GM12878 (cell line): Measurements from ENCODE around the gene EIF3M. TPM values are rescaled to one million over a fixed set of nuclear protein-coding genes. Genes with fewer than 3 reads are reported as not detected.

ENCODE experiments used
- ATAC-seq: fragments of 200-7000 bp; cut with Tn5 transposase; 3 replicates; pipeline ENCODE4 v1.9.1; 2020; ENCODE audit warnings: mild to moderate bottlenecking, moderate library complexity
- BruUV-seq: library from RNA; stranded (reverse); fragments of 400-500 nt; replicated peaks from 2 replicates; lab custom pipeline; 2021; lab: Mats Ljungman, UMichigan
- CTCF ChIA-PET: fragments of 300-600 bp; sonication (Branson Sonifier 250); formaldehyde crosslinking; extraction: SDS; loops from one replicate; lab custom pipeline; 2021; ENCODE audit warnings: inconsistent platforms; lab: Yijun Ruan, JAX
- POLR2A ChIA-PET: fragments of 350-600 bp; formaldehyde crosslinking; extraction: SDS; loops from one replicate; lab custom pipeline; 2021; ENCODE audit warnings: inconsistent platforms; lab: Charles Lee
- RAD21 ChIA-PET: fragments of 300-600 bp; sonication (Branson Sonifier 250); formaldehyde crosslinking; loops from one replicate; lab custom pipeline; 2023; ENCODE audit warnings: antibody characterized with exemption; ENCODE audit not compliant: unreplicated experiment; lab: Charles Lee
- SMC1A ChIA-PET: fragments of 300-600 bp; sonication (Branson Sonifier 250); formaldehyde crosslinking; loops from one replicate; lab custom pipeline; 2023; ENCODE audit not compliant: unreplicated experiment, uncharacterized antibody; lab: Charles Lee
- DNase-seq: peaks from one replicate; pipeline ENCODE4 v3.0.0-alpha.2; 2011; ENCODE audit warnings: low read depth, low spot score
- FAIRE-seq: peaks from 3 replicates; lab custom pipeline; 2011; peaks lifted over from hg19 to GRCh38; lab: Jason Lieb, UNC
- H2AFZ ChIP-seq: 2 replicates; pipeline ENCODE4 v1.6.0; 2011; ENCODE audit warnings: low read depth, low read length, control low read depth; ENCODE audit not compliant: control insufficient read depth
- H3K27ac ChIP-seq: 2 replicates; pipeline ENCODE4 v1.5.1; 2011; ENCODE audit warnings: control low read depth; ENCODE audit not compliant: control insufficient read depth, insufficient read depth
- H3K27me3 ChIP-seq, 2 experiments: replicated peaks in 1 of 2; 2 replicates each; pipeline versions ENCODE4 v1.6.0 to v1.6.1; 2011; ENCODE audit warnings: low read length in 1 of 2; ENCODE audit not compliant: control insufficient read depth in 2 of 2, insufficient read depth in 2 of 2
- H3K36me3 ChIP-seq, 2 experiments: 2 replicates each; pipeline ENCODE4 v1.5.1; 2011; ENCODE audit warnings: low read length in 1 of 2; ENCODE audit not compliant: control insufficient read depth in 2 of 2, insufficient read depth in 2 of 2
- H3K4me1 ChIP-seq: 2 replicates; pipeline ENCODE4 v1.6.1; 2011; ENCODE audit warnings: mild to moderate bottlenecking, low read length, moderate library complexity, mixed read lengths; ENCODE audit not compliant: control insufficient read depth, insufficient read depth
- H3K4me2 ChIP-seq: 2 replicates; pipeline ENCODE4 v1.6.0; 2011; ENCODE audit warnings: control low read depth; ENCODE audit not compliant: control insufficient read depth, insufficient read depth
- H3K4me3 ChIP-seq: fragments of 200-600 bp; sonication (generic); 2 replicates; pipeline ENCODE4 v1.5.1; 2016
- H3K79me2 ChIP-seq: 2 replicates; pipeline ENCODE4 v1.6.0; 2011; ENCODE audit warnings: low read length; ENCODE audit not compliant: control insufficient read depth, insufficient read depth
- H3K9ac ChIP-seq: 2 replicates; pipeline ENCODE4 v1.8.0; 2011; ENCODE audit warnings: low read length, control low read depth, mixed read lengths; ENCODE audit not compliant: control insufficient read depth, insufficient read depth
- H3K9me3 ChIP-seq: replicated peaks from 3 replicates; pipeline ENCODE4 v1.5.1; 2011; ENCODE audit warnings: mild to moderate bottlenecking, low read length; ENCODE audit not compliant: control insufficient read depth, insufficient read depth
- H4K20me1 ChIP-seq: 2 replicates; pipeline ENCODE4 v1.6.0; 2011; ENCODE audit not compliant: control insufficient read depth, insufficient read depth
- BHLHE40 ChIP-seq, 2 experiments: fragments of 450-650 bp in 1 of 2; IDR thresholded peaks; 2 replicates each; pipeline ENCODE4 v1.6.1; 2011 to 2017; ENCODE audit warnings: low read depth in 2 of 2, borderline replicate concordance in 1 of 2, improper control_type of control experiment in 1 of 2, low read length in 1 of 2, mild to moderate bottlenecking in 1 of 2
- BMI1 ChIP-seq: fragments of 450-650 bp; IDR thresholded peaks from 2 replicates; pipeline ENCODE4 v1.6.1; 2016; ENCODE audit warnings: mild to moderate bottlenecking, moderate library complexity, borderline replicate concordance
- FOXM1 ChIP-seq: IDR thresholded peaks from 2 replicates; pipeline ENCODE4 v1.6.1; 2012; ENCODE audit warnings: low read depth, mild to moderate bottlenecking, inconsistent platforms, low read length, moderate library complexity
- GATAD2B ChIP-seq: fragments of 450-650 bp; conservative IDR thresholded peaks from 2 replicates; pipeline ENCODE4 v1.6.1; 2017; ENCODE audit warnings: low read depth, mild to moderate bottlenecking, moderate library complexity
- HDGF ChIP-seq: fragments of 450-650 bp; IDR thresholded peaks from 2 replicates; pipeline ENCODE4 v1.6.1; 2016; ENCODE audit warnings: antibody characterized with exemption
- KLF5 ChIP-seq: fragments of 450-650 bp; IDR thresholded peaks from 2 replicates; pipeline ENCODE4 v1.6.1; 2014; ENCODE audit warnings: mild to moderate bottlenecking; ENCODE audit not compliant: partially characterized antibody
- NBN ChIP-seq: fragments of 450-650 bp; IDR thresholded peaks from 2 replicates; pipeline ENCODE4 v1.6.1; 2016
- NFXL1 ChIP-seq: fragments of 450-650 bp; IDR thresholded peaks from 2 replicates; pipeline ENCODE4 v1.6.1; 2017; ENCODE audit warnings: antibody characterized with exemption, mild to moderate bottlenecking, borderline replicate concordance
- PAX8 ChIP-seq: fragments of 450-650 bp; IDR thresholded peaks from 2 replicates; pipeline ENCODE4 v1.6.1; 2017; ENCODE audit warnings: mild to moderate bottlenecking, moderate library complexity
- SP1 ChIP-seq: IDR thresholded peaks from one replicate; pipeline ENCODE4 v1.6.1; 2011; ENCODE audit warnings: low read depth, low read length
- ZBED1 ChIP-seq: IDR thresholded peaks from 2 replicates; pipeline ENCODE4 v1.6.1; 2016; ENCODE audit warnings: borderline replicate concordance
- ZNF207 ChIP-seq: fragments of 450-650 bp; IDR thresholded peaks from 2 replicates; pipeline ENCODE4 v1.6.1; 2014; ENCODE audit warnings: antibody characterized with exemption, mild to moderate bottlenecking, borderline replicate concordance
- WGBS: methylation state at CpG from one replicate; pipeline ENCODE4 v1.1.6; 2016; ENCODE audit warnings: low lambda C conversion rate; ENCODE audit not compliant: insufficient replicate concordance, insufficient coverage; ENCODE audit errors: missing lambda C conversion rate; 5-methylcytosine and 5-hydroxymethylcytosine counted together
- in situ Hi-C: fragments of 300-500 bp; cut with MboI; formaldehyde crosslinking; loops from 9 replicates; pipeline ENCODE4 v1.14.3; 2018; ENCODE audit warnings: mixed read lengths
- intact Hi-C: fragments of 100-400 bp; cut with micrococcal nuclease; formaldehyde crosslinking; loops from one replicate; pipeline ENCODE4 v1.14.2; 2022; ENCODE audit not compliant: unreplicated experiment
- polyA plus RNA-seq, 11 experiments: library from polyadenylated mRNA; depleted of rRNA in 4 of 11; unstranded in 6 of 11; stranded (reverse) in 5 of 11; fragments of >200 nt; fragmentation: Nextera tagmentation in 4 of 11; fragmentation: Illumina TruSeq in 1 of 11; extraction: Ambion mirVana in 4 of 11; extraction: Trizol in 1 of 11; gene quantifications; 1 replicate in 1 of 11; 2 replicates in 10 of 11; pipeline versions ENCODE4 v1.2.1 to v1.2.3, GENCODE V29; 2011 to 2016; ENCODE audit warnings: inconsistent platforms in 2 of 11, missing spikeins in 2 of 11, low read depth in 1 of 11
- total RNA-seq, 4 experiments: library from RNA; depleted of rRNA in 3 of 4; stranded (reverse); fragments of >200 nt in 3 of 4; fragmentation: Illumina TruSeq in 1 of 4; extraction: Trizol in 1 of 4; gene quantifications; 2 replicates each; pipeline versions ENCODE4 v1.2.1 to v1.2.3, GENCODE V29; 2013 to 2021
- TF ChIP-seq, protein P1 (sequence below): IDR thresholded peaks from 2 replicates; pipeline ENCODE4 v1.6.1; 2011; ENCODE audit warnings: borderline replicate concordance, low read depth, mild to moderate bottlenecking, moderate library complexity, low read length; ENCODE audit not compliant: insufficient read depth, poor library complexity, severe bottlenecking

The EIF3M gene
- total and polyA plus RNA-seq, 10 of the 15 experiments (the other 5 are each of a cell fraction or from before 2014, with no cell fraction given): 392 to 1,205 (median 593) TPM

DNA sequence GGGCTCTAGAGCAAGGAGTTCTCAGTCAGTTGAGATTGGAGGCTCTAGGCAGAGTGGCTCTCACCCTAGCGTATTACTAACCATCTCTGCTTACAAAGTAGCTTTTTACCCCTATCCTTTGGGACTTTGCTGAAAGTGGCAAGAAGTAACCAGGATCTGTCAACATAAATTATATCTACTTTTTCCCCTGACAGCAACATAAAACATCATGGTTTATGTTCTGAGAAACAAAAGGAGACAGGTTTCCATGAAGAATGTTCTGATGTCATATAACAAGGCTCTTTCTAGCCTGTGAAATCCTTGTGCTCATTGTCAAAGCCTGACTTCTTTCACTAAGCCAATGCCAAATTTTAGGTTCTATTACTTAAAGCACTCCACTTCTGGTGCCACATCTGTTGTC lies 7.2 kb upstream of the EIF3M start (continued):
- TF ChIP-seq NBN (no peak), BHLHE40 (IDR thresholded peaks at IDR 0.05; ENCODE audit: borderline replicate concordance in 1 of 2, low read depth in 2 of 2, low read length in 1 of 2) (no peak)

DNA sequence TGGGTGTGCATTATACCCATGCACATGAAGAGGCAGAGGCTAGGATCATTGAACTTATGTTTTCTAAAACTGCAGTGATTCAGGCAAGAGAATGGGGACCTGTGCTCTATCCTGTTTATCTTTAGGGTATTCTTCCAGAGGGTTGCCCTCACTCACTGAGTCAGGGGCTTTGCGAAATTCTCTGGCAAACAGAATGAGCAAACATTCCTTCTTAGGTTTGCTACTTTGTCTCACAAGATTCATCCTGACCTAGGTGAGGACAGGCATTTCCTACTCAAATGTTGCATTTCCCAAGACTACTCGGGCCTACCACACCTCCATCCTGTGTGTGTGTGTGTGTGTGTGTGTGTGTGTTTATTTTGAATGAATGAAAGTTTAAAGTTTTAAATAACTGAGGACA lies 2.7 kb upstream of the EIF3M start:
- POLR2A ChIA-PET: no interaction called here
- CTCF ChIA-PET: no interaction called here

DNA sequence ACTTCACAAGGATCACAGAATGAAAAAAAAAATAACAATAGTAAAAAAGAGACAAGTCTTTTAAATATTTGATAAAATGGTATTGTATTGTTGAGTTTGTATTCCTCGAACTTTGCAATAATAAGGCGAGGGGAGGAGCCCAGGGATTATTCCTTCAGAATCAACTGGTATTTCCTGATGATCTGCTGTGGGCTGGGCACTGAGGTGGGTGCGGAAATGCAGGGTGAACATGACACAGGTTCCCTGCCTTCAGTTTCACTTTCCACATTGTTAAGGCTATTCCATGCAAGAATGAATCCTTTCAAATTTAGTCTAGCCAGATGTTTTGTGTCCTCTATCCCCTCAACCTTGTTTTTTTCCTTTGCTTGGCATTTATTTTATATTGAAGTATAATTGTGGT lies 2.1 kb upstream of the EIF3M start:
- ATAC-seq (no peak), FAIRE-seq (no peak), DNase-seq (no peak)
- Histone ChIP-seq H3K36me3 (0 out of 4 replicates have a peak, but pooled peaks cover 0 to 3% of the 10 kb centered on the region in 2 experiments), H3K9ac (no peak overlapping the region), H3K4me3 (no peak overlapping the region), H2AFZ (peak overlapping the region; percentile 46), H3K4me2 (no peak overlapping the region), H3K27ac (no peak overlapping the region), H3K79me2 (peaks cover 33% of the 10 kb centered on the region), H3K4me1 (peaks cover 4% of the 10 kb centered on the region; the same call in 1 of the 2 replicates), H3K9me3 (no peaks in the 10 kb centered on the region; the same call in 1 of the 3 replicates), H3K27me3 (no peaks in the 10 kb centered on the region), H4K20me1 (no peaks in the 10 kb centered on the region)
- intact Hi-C loops: no loop called here
- CTCF ChIA-PET: no interaction called here
- in situ Hi-C loops: no loop called here
- no TSS peak for BruUV-seq
- WGBS: 76% methylated on average over 3 of the region's 3 CpGs
- POLR2A ChIA-PET: no interaction called here
- SMC1A ChIA-PET: no interaction called here
- RAD21 ChIA-PET: no interaction called here
- no peak for TF ChIP-seq FOXM1
- TF ChIP-seq, protein P1, sequence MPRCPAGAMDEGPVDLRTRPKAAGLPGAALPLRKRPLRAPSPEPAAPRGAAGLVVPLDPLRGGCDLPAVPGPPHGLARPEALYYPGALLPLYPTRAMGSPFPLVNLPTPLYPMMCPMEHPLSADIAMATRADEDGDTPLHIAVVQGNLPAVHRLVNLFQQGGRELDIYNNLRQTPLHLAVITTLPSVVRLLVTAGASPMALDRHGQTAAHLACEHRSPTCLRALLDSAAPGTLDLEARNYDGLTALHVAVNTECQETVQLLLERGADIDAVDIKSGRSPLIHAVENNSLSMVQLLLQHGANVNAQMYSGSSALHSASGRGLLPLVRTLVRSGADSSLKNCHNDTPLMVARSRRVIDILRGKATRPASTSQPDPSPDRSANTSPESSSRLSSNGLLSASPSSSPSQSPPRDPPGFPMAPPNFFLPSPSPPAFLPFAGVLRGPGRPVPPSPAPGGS: no peak
- no peak for TF ChIP-seq SP1
- TF ChIP-seq HDGF: no peak
- no peak for TF ChIP-seq PAX8
- TF ChIP-seq GATAD2B: no peak
- no peak for TF ChIP-seq NFXL1
- no peak for TF ChIP-seq ZNF207

More for the DNA sequence above, 2.7 kb upstream of the EIF3M start:
- H2AFZ ChIP-seq: no peak overlapping the region
- H3K79me2 ChIP-seq: peaks cover 27% of the 10 kb centered on the region
- SMC1A ChIA-PET: no interaction called here
- intact Hi-C loops: no loop called here
- in situ Hi-C loops: no loop called here
- FAIRE-seq: no peak
- RAD21 ChIA-PET: no interaction called here
- no peak overlapping the region for H3K9ac ChIP-seq
- H3K27me3 ChIP-seq: no peaks in the 10 kb centered on the region
- BruUV-seq: no TSS peak
- ATAC-seq: no peak
- no peak for DNase-seq
- no peak overlapping the region for H3K4me3 ChIP-seq
- 50% methylated on average over 2 of the region's 2 CpGs for WGBS
- H3K4me1 ChIP-seq: peaks cover 3% of the 10 kb centered on the region; the same call in 1 of the 2 replicates
- H3K27ac ChIP-seq: no peak overlapping the region
- 0 out of 4 replicates have a peak, but pooled peaks cover 0 to 2% of the 10 kb centered on the region in 2 experiments for H3K36me3 ChIP-seq
- H3K4me2 ChIP-seq: no peak overlapping the region
- H4K20me1 ChIP-seq: no peaks in the 10 kb centered on the region
- no peak for TF ChIP-seq ZBED1
- no peak for TF ChIP-seq BMI1
- TF ChIP-seq KLF5: no peak
- TF ChIP-seq, all 136 proteins: peak for 0
- H3K9me3 ChIP-seq: no peaks in the 10 kb centered on the region; the same call in 1 of the 3 replicates
